AG04450 (cell line): Measurements from ENCODE around the gene PEAK3. TPM values are rescaled to one million over a fixed set of nuclear protein-coding genes. Genes with fewer than 3 reads are reported as not detected.

Source experiments
- CTCF ChIA-PET: fragments of 300-600, 350-600 bp; formaldehyde crosslinking; extraction: SDS; loops from one replicate; lab custom pipeline; 2022; ENCODE audit warnings: antibody characterized with exemption, inconsistent platforms; lab: Charles Lee
- POLR2A ChIA-PET: fragments of 350-600 bp; formaldehyde crosslinking; extraction: SDS; loops from one replicate; lab custom pipeline; 2021; ENCODE audit warnings: antibody characterized with exemption, inconsistent platforms; lab: Yijun Ruan, JAX
- DNase-seq: peaks from one replicate; pipeline ENCODE4 v3.0.0-alpha.2; 2011; ENCODE audit warnings: low read depth, low spot score
- H3K27ac ChIP-seq: one replicate; pipeline ENCODE4 v1.5.1; 2012; ENCODE audit warnings: low read depth, low read length, control low read depth
- H3K27me3 ChIP-seq: one replicate; pipeline ENCODE4 v1.6.0; 2012; ENCODE audit warnings: low read length; ENCODE audit not compliant: control insufficient read depth, insufficient read depth
- H3K4me3 ChIP-seq: 2 replicates; pipeline ENCODE4 v1.5.1; 2011; ENCODE audit warnings: mild to moderate bottlenecking, low read depth, low read length, control low read depth
- H3K9me3 ChIP-seq: 2 replicates; pipeline ENCODE4 v1.5.1; 2012; ENCODE audit warnings: low read length; ENCODE audit not compliant: control insufficient read depth, insufficient read depth
- polyA plus RNA-seq: library from polyadenylated mRNA; depleted of rRNA; stranded (reverse); fragments of >200 nt; gene quantifications from 2 replicates; pipeline ENCODE4 v1.2.3, GENCODE V29; 2011
- TF ChIP-seq, protein P1 (sequence below): IDR thresholded peaks from 2 replicates; pipeline ENCODE4 v1.5.1; 2011; ENCODE audit warnings: low read depth, low read length, control low read depth, inconsistent platforms

Gene PEAK3
- polyA plus RNA-seq, 1 experiment: 0.04 TPM

DNA sequence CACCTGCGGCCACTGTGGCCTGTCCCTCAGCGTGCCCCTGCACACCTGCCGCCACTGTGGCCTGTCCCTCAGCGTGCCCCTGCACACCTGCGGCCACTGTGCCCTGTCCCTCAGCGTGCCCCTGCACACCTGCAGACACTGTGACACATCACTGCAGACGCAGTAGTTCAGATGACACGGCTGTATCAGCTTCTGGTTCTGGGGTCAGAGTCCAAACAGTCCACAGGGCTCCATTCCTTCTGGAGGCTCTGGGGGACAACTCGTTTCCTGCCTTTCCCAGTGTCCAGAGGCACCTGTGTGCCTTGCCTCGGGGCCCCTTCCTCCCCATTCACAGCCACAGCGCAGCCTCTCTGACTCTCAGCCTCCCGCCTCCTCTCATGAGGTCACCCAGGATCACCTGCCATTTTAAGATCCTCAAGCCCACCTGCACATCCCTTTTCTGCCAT is 39.9 kb downstream of the PEAK3 start:
- Histone ChIP-seq H3K27me3 (no peaks in the 10 kb centered on the region), H3K4me3 (no peak overlapping the region), H3K9me3 (peaks cover 5% of the 10 kb centered on the region), H3K27ac (no peak overlapping the region)
- DNase-seq: no peak
- CTCF ChIA-PET: no interaction called here
- POLR2A ChIA-PET: no interaction called here
- TF ChIP-seq, protein P1, sequence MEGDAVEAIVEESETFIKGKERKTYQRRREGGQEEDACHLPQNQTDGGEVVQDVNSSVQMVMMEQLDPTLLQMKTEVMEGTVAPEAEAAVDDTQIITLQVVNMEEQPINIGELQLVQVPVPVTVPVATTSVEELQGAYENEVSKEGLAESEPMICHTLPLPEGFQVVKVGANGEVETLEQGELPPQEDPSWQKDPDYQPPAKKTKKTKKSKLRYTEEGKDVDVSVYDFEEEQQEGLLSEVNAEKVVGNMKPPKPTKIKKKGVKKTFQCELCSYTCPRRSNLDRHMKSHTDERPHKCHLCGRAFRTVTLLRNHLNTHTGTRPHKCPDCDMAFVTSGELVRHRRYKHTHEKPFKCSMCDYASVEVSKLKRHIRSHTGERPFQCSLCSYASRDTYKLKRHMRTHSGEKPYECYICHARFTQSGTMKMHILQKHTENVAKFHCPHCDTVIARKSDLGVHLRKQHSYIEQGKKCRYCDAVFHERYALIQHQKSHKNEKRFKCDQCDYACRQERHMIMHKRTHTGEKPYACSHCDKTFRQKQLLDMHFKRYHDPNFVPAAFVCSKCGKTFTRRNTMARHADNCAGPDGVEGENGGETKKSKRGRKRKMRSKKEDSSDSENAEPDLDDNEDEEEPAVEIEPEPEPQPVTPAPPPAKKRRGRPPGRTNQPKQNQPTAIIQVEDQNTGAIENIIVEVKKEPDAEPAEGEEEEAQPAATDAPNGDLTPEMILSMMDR: no peak

DNA sequence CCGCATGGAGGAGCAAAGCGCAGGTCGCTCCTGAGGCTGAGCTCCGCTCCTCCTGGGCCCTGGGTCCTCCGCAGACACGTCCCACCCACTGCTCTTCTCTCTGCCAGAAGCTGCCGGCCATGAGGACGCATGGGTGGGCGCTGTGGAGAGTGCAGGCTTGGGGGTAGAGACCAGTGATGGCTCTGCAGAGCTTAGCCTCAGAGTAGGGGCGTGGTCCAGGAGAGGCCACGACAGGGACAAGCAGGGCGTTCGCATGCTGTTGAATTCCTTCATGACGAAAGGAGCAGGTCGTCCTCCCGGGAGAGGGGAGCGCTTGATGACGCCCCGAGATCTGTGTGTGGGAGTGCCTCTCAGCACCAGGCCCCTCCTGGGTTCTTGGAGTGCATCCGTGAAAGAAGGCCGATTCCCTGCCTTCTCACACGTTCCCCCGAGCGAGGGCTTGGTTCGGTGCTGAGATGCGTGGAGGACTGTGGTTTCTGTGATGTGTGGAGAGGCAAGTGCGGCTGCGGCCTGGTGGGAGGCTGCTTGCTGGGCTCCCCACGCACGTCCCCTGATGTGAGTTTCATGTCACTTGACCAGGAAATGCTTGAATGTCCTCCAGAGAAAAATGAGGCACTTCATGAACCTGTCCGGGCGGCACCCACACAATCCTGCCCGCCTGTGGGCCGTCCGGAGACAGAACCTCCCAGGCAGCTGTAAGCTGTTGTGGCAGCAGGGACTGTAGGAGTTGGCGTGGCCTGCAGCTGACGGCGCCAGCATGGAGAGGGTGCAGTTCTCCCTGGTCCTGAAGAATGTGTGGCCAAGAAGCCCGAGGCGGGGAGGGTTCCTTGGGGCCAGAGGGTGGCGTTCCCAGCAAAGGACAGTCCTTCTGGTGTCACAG is 40.9 kb downstream of the PEAK3 start:
- TF ChIP-seq, protein P1: no peak
- ChIA-PET CTCF (interaction anchor here (1.0 to 1.7 kb wide), 2 partner anchors 74 to 85 kb away, joined by 3 to 7 read pairs; no protein-coding TSS in a partner anchor), POLR2A (interaction anchor here (0.6 kb wide), 1 partner anchor 310 kb away, joined by 4 read pairs; no protein-coding TSS in a partner anchor)
- peak overlapping the region; percentile 4 for H3K4me3 ChIP-seq
- H3K9me3 ChIP-seq: peaks cover 5% of the 10 kb centered on the region
- H3K27ac ChIP-seq: no peak overlapping the region
- H3K27me3 ChIP-seq: no peaks in the 10 kb centered on the region
- no peak for DNase-seq

DNA sequence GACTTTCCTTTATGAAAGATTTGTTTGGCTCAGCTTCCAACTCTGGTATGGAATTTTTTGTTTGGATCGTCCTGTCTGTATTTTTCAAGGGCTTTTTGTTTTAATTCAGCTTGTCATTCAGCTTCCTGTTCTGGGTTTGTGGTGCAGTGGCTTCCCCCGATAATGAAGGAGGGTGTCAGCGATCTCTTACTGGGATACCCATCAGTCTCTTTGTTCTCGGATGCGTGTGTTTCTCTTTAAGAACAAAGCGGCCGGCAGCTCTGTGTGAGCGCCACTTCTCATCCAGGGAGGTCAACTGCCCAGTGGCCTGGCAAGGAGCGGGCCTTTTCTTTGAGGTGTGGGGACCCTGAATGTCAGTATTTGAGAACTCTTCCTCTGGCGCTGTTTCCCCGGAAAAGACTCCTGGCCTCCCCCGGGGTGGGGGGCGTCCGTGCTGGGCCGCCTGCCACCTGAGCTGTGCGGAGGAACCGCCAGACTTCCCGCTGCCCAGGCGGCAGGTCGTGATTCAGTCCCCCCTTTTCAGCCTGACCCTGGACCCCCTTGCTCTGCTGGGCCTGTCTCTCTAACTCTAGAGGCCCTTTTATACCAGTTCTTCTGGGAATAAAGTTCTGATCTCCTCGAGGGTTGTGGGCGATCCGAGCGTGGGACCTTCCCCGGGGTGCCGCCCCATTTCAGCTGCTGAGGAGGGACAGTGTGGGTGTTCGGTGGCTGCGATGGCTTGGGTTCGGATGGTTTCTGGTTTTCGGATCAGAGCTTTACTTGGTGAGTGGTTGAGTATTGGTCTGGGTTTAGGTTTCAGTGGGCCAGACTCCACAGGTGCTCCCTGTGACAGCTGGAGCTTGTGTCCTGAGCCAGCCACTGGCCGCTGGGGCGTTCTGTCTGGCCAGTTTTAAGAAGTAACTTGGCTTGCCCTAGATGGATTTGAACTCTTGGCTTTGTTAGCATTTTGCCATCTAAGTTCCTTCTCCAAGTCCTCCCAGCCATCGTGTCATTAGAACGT is 41.9 kb downstream of the PEAK3 start:
- DNase-seq: no peak
- peak overlapping the region; percentile 39 for H3K27ac ChIP-seq
- no peaks in the 10 kb centered on the region for H3K27me3 ChIP-seq
- TF ChIP-seq, protein P1: no peak
- ChIA-PET POLR2A (interaction anchor here (0.7 to 1.3 kb wide), 6 partner anchors 10 to 913 kb away, joined by 3 to 7 read pairs (median 4); no protein-coding TSS in a partner anchor), CTCF (interaction anchor here (1.0 to 2.8 kb wide), 3 partner anchors 76 to 84 kb away, joined by 3 to 14 read pairs (median 7); no protein-coding TSS in a partner anchor)
- peaks cover 5% of the 10 kb centered on the region for H3K9me3 ChIP-seq
- peak overlapping the region; percentile 60 for H3K4me3 ChIP-seq

DNA sequence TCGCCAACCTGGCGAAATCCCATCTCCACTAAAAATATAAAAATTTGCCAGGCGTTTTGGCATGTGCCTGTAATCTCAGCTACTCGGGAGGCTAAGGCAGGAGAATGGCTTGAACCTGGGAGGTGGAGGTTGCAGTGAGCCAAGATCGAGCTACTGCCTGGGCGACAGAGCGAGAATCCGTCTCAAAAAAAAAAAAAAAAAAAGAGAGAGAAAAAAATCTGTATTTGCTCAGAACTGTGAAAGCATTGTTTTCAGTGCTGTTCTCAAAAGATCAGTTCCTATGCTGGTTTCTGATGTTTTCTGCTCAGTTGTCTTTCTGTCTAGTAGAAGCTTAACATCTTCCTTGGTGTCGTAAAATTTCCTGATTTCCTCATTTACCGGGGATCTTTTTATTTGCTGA is 42.8 kb downstream of the PEAK3 start:
- no peak for DNase-seq
- CTCF ChIA-PET: interaction anchor here (0.6 to 2.8 kb wide), 4 partner anchors 21 to 83 kb away, joined by 4 to 14 read pairs (median 6); no protein-coding TSS in a partner anchor
- Histone ChIP-seq H3K4me3 (peak overlapping the region; percentile 60), H3K27me3 (no peaks in the 10 kb centered on the region), H3K9me3 (peaks cover 5% of the 10 kb centered on the region), H3K27ac (no peak overlapping the region)
- TF ChIP-seq, protein P1: no peak
- POLR2A ChIA-PET: interaction anchor here (0.7 to 1.3 kb wide), 6 partner anchors 10 to 912 kb away, joined by 3 to 7 read pairs (median 4); no protein-coding TSS in a partner anchor
